Activated CD8-positive, alpha-beta memory T cell treated with anti-CD3 and anti-CD28 coated beads, Interleukin-2, amount 50 U/mL, for 48 hours (primary cell): ENCODE data around the gene PCGF2.
"Not testable (repeated sequence)": the region's sequence is repeated elsewhere in the genome, so short reads cannot be mapped to it uniquely, and the experiment has no call there.

ENCODE experiments used
- DNase-seq: peaks from one replicate; pipeline ENCODE4 v3.0.0-alpha.2; 2020

Gene PCGF2

GRCh38 chr17:38733982-38734973 is 13.9 kb downstream of the PCGF2 start:
- DNase-seq = no peak

- no peak for DNase-seq
Observed at GRCh38 chr17:38733282-38733981, 14.7 kb downstream of the PCGF2 start.

- DNase-seq = no peak
Observed at GRCh38 chr17:38732376-38733281, 15.5 kb downstream of the PCGF2 start.

- DNase-seq = no peak
Observed at GRCh38 chr17:38731526-38732294, 16.4 kb downstream of the PCGF2 start.

GRCh38 chr17:38730526-38731379 is 17.4 kb downstream of the PCGF2 start:
- no peak for DNase-seq

GRCh38 chr17:38729886-38730525 is 18.1 kb downstream of the PCGF2 start, which contains the start of gene CISD3:
TSS of gene CISD3 (plus strand) at chr17:38730341. CDS start at chr17:38730359, 18 bp downstream.
- peak; percentile 92 for DNase-seq

GRCh38 chr17:38729368-38729885 is 18.7 kb downstream of the PCGF2 start:
- DNase-seq = no peak

- DNase-seq = no peak
Observed at GRCh38 chr17:38728290-38728831, 19.8 kb downstream of the PCGF2 start.

DNA sequence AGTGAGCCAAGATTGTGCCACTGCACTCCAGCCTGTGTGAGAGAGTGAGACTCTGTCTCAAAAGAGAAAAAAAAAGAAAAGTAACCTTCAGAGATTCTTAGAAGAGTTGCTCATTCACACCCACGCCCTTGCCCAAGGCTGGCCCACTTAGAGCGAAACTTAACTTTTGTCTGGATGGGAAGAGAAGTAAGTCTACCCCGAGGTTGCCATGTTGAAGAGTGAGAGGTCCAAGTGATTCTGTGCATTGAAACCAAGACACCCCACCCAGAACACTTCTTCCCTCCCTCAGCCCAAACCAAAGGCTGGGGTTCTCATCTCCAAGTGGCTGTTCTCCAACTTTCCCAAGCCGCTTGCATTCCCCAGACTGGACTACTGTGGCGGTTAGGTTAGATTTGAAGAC is 20.4 kb downstream of the PCGF2 start:
- DNase-seq = peak; percentile 80

- not testable (repeated sequence) for DNase-seq
Observed at GRCh38 chr17:38726145-38726544, 22.0 kb downstream of the PCGF2 start.

GRCh38 chr17:38725066-38725465 is 23.1 kb downstream of the PCGF2 start:
- no peak for DNase-seq

GRCh38 chr17:38724337-38724988 is 23.7 kb downstream of the PCGF2 start:
- DNase-seq = no peak

GRCh38 chr17:38721802-38722201 is 26.3 kb downstream of the PCGF2 start:
- no peak for DNase-seq

GRCh38 chr17:38720941-38721340 is 27.2 kb downstream of the PCGF2 start:
- no peak for DNase-seq

DNA sequence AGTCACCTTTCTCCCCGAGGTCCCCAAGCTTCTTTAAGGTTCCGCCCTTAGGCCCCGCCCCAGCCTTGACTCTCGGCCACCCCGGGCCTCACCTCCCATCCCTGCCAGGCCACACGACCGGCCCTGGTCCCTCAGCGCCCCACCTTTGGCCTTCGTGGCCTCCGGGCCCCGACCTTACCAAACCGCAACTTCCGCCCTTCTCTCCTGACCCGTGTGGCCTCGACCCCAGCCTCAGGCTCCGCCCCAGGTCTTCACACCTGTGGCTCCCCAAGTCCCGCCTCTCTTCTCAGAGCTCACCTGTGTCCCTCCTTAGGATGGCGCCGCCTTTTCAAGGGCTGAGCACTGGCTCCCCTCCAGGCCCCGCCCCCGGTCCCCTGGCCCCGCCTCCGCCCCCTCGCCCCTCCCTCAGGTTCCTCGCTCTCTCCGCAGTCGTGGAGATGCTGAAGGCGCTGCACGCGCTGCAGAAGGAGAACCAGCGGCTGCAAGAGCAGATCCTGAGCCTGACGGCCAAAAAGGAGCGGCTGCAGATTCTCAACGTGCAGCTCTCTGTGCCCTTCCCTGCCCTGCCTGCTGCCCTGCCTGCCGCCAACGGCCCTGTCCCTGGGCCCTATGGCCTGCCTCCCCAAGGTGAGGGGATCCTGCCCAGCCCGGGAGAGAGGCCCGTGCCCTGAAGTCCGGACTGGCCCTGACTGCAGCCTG is 28.0 kb downstream of the PCGF2 start:
- no peak for DNase-seq

GRCh38 chr17:38719289-38719942 is 28.7 kb downstream of the PCGF2 start:
- DNase-seq = no peak

GRCh38 chr17:38717139-38717745 is 30.9 kb downstream of the PCGF2 start:
- no peak for DNase-seq
